Measurements from ENCODE around the gene CD48.

The CD48 gene

GRCh38 chr1:160723332-160723731 lies 11.7 kb upstream of the CD48 start:
- H3K4me3 ChIP-seq (ENCODE audit: low read depth, low read length), result no peak overlapping the region
- H3K4me2 ChIP-seq (ENCODE audit: low read length), result no peak overlapping the region
- H3K9ac ChIP-seq, result no peak overlapping the region
- no peaks in the 10 kb centered on the region for H3K9me3 ChIP-seq (ENCODE audit: control insufficient read depth, low read length)
- no peak overlapping the region for H3K27ac ChIP-seq
- H3K79me2 ChIP-seq, result no peaks in the 10 kb centered on the region
- no peak overlapping the region for H2AFZ ChIP-seq
- TF ChIP-seq, protein P1, sequence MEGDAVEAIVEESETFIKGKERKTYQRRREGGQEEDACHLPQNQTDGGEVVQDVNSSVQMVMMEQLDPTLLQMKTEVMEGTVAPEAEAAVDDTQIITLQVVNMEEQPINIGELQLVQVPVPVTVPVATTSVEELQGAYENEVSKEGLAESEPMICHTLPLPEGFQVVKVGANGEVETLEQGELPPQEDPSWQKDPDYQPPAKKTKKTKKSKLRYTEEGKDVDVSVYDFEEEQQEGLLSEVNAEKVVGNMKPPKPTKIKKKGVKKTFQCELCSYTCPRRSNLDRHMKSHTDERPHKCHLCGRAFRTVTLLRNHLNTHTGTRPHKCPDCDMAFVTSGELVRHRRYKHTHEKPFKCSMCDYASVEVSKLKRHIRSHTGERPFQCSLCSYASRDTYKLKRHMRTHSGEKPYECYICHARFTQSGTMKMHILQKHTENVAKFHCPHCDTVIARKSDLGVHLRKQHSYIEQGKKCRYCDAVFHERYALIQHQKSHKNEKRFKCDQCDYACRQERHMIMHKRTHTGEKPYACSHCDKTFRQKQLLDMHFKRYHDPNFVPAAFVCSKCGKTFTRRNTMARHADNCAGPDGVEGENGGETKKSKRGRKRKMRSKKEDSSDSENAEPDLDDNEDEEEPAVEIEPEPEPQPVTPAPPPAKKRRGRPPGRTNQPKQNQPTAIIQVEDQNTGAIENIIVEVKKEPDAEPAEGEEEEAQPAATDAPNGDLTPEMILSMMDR (IDR thresholded peaks at IDR 0.05), result no peak
- H3K27me3 ChIP-seq (ENCODE audit: control insufficient read depth, insufficient read depth, low read length), result no peaks in the 10 kb centered on the region
- H3K4me1 ChIP-seq, result no peaks in the 10 kb centered on the region
- no peaks in the 10 kb centered on the region for H3K36me3 ChIP-seq (ENCODE audit: control insufficient read depth, insufficient read depth, low read length)

- no peaks in the 10 kb centered on the region for H3K36me3 ChIP-seq (ENCODE audit: control insufficient read depth, insufficient read depth, low read length)
- H3K9me3 ChIP-seq (ENCODE audit: control insufficient read depth, low read length), result no peaks in the 10 kb centered on the region
- no peak overlapping the region for H3K4me2 ChIP-seq (ENCODE audit: low read length)
- no peak overlapping the region for H3K4me3 ChIP-seq (ENCODE audit: low read depth, low read length)
- TF ChIP-seq, protein P1 (IDR thresholded peaks at IDR 0.05), result no peak
- no peaks in the 10 kb centered on the region for H3K4me1 ChIP-seq
- no peaks in the 10 kb centered on the region for H3K79me2 ChIP-seq
- H3K27me3 ChIP-seq (ENCODE audit: control insufficient read depth, insufficient read depth, low read length), result no peaks in the 10 kb centered on the region
- H3K9ac ChIP-seq, result no peak overlapping the region
- H2AFZ ChIP-seq, result no peak overlapping the region
- no peak overlapping the region for H3K27ac ChIP-seq
Observed at GRCh38 chr1:160722726-160723125, 11.1 kb upstream of the CD48 start.

DNA sequence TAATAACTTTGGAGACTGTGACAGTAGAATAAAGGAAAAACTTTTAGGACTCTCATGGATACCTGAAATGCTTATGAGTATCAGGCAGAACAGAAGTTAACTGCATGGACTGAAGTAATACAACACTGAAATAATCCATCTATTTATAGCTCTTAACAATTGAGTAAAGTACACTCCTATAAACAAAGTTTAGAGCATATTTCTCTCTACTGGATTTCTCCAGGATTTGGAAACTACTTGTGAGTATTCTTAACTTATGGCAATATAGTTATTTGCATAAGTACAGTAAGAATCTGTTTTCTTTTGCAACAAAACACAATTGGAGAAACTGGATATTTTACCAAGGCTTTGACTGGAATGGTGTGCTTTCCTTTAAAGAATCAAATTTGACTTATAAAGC lies 9.9 kb upstream of the CD48 start:
- TF ChIP-seq, protein P1 (IDR thresholded peaks at IDR 0.05), result no peak

GRCh38 chr1:160720356-160721085 lies 8.9 kb upstream of the CD48 start:
- H3K27ac ChIP-seq, result no peak overlapping the region
- H2AFZ ChIP-seq, result no peak overlapping the region
- TF ChIP-seq, protein P1 (IDR thresholded peaks at IDR 0.05), result no peak
- no peaks in the 10 kb centered on the region for H3K9me3 ChIP-seq (ENCODE audit: control insufficient read depth, low read length)
- no peak overlapping the region for H3K9ac ChIP-seq
- no peak overlapping the region for H3K4me2 ChIP-seq (ENCODE audit: low read length)
- no peaks in the 10 kb centered on the region for H3K79me2 ChIP-seq
- no peaks in the 10 kb centered on the region for H3K4me1 ChIP-seq
- no peaks in the 10 kb centered on the region for H3K27me3 ChIP-seq (ENCODE audit: control insufficient read depth, insufficient read depth, low read length)
- H3K4me3 ChIP-seq (ENCODE audit: low read depth, low read length), result no peak overlapping the region
- H3K36me3 ChIP-seq (ENCODE audit: control insufficient read depth, insufficient read depth, low read length), result no peaks in the 10 kb centered on the region

More for the DNA sequence above, 9.9 kb upstream of the CD48 start:
- Histone ChIP-seq H3K27ac (no peak overlapping the region), H3K4me1 (no peaks in the 10 kb centered on the region), H3K9me3 (ENCODE audit: control insufficient read depth, low read length) (no peaks in the 10 kb centered on the region), H3K27me3 (ENCODE audit: control insufficient read depth, insufficient read depth, low read length) (no peaks in the 10 kb centered on the region), H3K9ac (no peak overlapping the region), H3K79me2 (no peaks in the 10 kb centered on the region), H3K4me2 (ENCODE audit: low read length) (no peak overlapping the region), H2AFZ (no peak overlapping the region), H3K4me3 (ENCODE audit: low read depth, low read length) (no peak overlapping the region), H3K36me3 (ENCODE audit: control insufficient read depth, insufficient read depth, low read length) (no peaks in the 10 kb centered on the region)

- no peak overlapping the region for H3K4me3 ChIP-seq (ENCODE audit: low read depth, low read length)
- no peaks in the 10 kb centered on the region for H3K9me3 ChIP-seq (ENCODE audit: control insufficient read depth, low read length)
- H3K4me1 ChIP-seq, result no peaks in the 10 kb centered on the region
- TF ChIP-seq, protein P1 (IDR thresholded peaks at IDR 0.05), result no peak
- H3K36me3 ChIP-seq (ENCODE audit: control insufficient read depth, insufficient read depth, low read length), result no peaks in the 10 kb centered on the region
- no peak overlapping the region for H3K9ac ChIP-seq
- no peak overlapping the region for H2AFZ ChIP-seq
- no peak overlapping the region for H3K27ac ChIP-seq
- H3K79me2 ChIP-seq, result no peaks in the 10 kb centered on the region
- no peaks in the 10 kb centered on the region for H3K27me3 ChIP-seq (ENCODE audit: control insufficient read depth, insufficient read depth, low read length)
- no peak overlapping the region for H3K4me2 ChIP-seq (ENCODE audit: low read length)
Observed at GRCh38 chr1:160718210-160718609, 6.6 kb upstream of the CD48 start.
